Measurements from ENCODE around the gene C2CD2.
A peak's percentile ranks its signal among the peaks of the same experiment; 100 is the strongest.

Gene C2CD2

GRCh38 chr21:41850085-41850484 lies 103.7 kb downstream of the C2CD2 start:
- no peak for TF ChIP-seq CTCF (conservative IDR thresholded peaks at IDR 0.05; ENCODE audit: low read depth, low read length)
- DNase-seq (ENCODE audit: low read depth) = no peak
- no peak overlapping the region for H3K4me3 ChIP-seq (ENCODE audit: low read depth, low read length)

- no peak overlapping the region for H3K4me3 ChIP-seq (ENCODE audit: low read depth, low read length)
- no peak for TF ChIP-seq CTCF (conservative IDR thresholded peaks at IDR 0.05; ENCODE audit: low read depth, low read length)
- DNase-seq (ENCODE audit: low read depth) = no peak
Measured at GRCh38 chr21:41848958-41849580, 104.7 kb downstream of the C2CD2 start.

- no peak for DNase-seq (ENCODE audit: low read depth)
- no peak for TF ChIP-seq CTCF (conservative IDR thresholded peaks at IDR 0.05; ENCODE audit: low read depth, low read length)
- no peak overlapping the region for H3K4me3 ChIP-seq (ENCODE audit: low read depth, low read length)
Measured at GRCh38 chr21:41848533-41848932, 105.3 kb downstream of the C2CD2 start.

DNA sequence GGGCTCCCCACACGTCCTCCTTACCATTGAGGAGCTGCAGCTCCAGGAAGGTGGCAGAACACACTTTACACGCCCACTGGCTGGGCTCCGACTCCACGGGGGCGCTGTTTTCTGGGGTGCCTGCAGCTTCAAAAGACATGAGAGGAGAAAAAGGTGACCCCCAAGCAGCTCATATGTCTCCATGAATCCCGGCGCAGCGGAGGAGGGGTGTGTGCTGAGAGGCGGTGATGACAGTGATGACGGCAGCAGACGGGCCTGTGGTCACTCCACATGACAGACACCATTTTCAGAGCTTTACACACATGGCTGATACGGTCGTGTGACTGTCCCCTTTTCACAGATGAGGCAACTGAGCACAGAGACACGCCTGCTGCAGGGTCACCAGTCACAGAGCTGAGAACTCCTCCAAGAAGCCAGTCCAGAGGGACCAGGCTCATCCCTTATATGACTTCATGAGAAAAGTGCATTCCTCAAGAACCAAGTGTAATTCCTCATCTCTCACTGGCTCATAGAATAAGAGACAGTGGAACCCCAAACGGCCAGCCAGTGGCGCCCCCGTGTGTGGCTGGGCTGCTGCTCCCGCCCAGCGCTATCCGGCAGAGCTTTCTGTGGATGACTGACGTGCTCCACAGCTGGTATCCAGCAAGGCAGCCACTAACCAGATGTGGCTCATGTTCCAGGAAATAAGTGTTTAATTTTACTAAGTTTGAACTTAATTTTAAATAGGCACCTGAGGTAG lies 106.6 kb downstream of the C2CD2 start:
- DNase-seq (ENCODE audit: low read depth) = peak; percentile 42
- peak; percentile 42 for TF ChIP-seq CTCF (conservative IDR thresholded peaks at IDR 0.05; ENCODE audit: low read depth, low read length)
- no peak overlapping the region for H3K4me3 ChIP-seq (ENCODE audit: low read depth, low read length)

- DNase-seq (ENCODE audit: low read depth) = no peak
- TF ChIP-seq CTCF (conservative IDR thresholded peaks at IDR 0.05; ENCODE audit: low read depth, low read length) = no peak
- no peak overlapping the region for H3K4me3 ChIP-seq (ENCODE audit: low read depth, low read length)
Measured at GRCh38 chr21:41846536-41846935, 107.3 kb downstream of the C2CD2 start.

GRCh38 chr21:41846033-41846317 lies 107.8 kb downstream of the C2CD2 start:
- H3K4me3 ChIP-seq (ENCODE audit: low read depth, low read length) = no peak overlapping the region
- TF ChIP-seq CTCF (conservative IDR thresholded peaks at IDR 0.05; ENCODE audit: low read depth, low read length) = no peak
- no peak for DNase-seq (ENCODE audit: low read depth)

Data from choroid plexus epithelial cell (primary cell).